Fibroblast of skin of left quadriceps (primary cell): ENCODE data around the gene UAP1L1.

ENCODE experiments used
- DNase-seq, 2 experiments: peaks; one replicate each; pipeline ENCODE4 v3.0.0-alpha.2; 2013; ENCODE audit warnings: low read depth in 2 of 2

The UAP1L1 gene

GRCh38 chr9:137097761-137098462, 20.6 kb downstream of the UAP1L1 start:
- no peak for DNase-seq

GRCh38 chr9:137099231-137099630, 21.9 kb downstream of the UAP1L1 start:
- no peak for DNase-seq

- no peak for DNase-seq
Measured at GRCh38 chr9:137103206-137103999, 26.1 kb downstream of the UAP1L1 start.

GRCh38 chr9:137105814-137106661, 28.7 kb downstream of the UAP1L1 start:
- no peak for DNase-seq

GRCh38 chr9:137106662-137107250, 29.4 kb downstream of the UAP1L1 start:
- no peak for DNase-seq

- DNase-seq, result no peak
Measured at GRCh38 chr9:137107312-137107921, 30.1 kb downstream of the UAP1L1 start.

GRCh38 chr9:137107982-137108381, 30.7 kb downstream of the UAP1L1 start:
- no peak for DNase-seq

GRCh38 chr9:137108608-137109249, 31.4 kb downstream of the UAP1L1 start:
- no peak for DNase-seq

GRCh38 chr9:137109250-137110146, 32.2 kb downstream of the UAP1L1 start:
- no peak for DNase-seq

- DNase-seq, result no peak
Measured at GRCh38 chr9:137110147-137110910, 33.0 kb downstream of the UAP1L1 start.

- DNase-seq, result no peak
Measured at GRCh38 chr9:137110911-137111787, 33.8 kb downstream of the UAP1L1 start.

- no peak for DNase-seq
Measured at GRCh38 chr9:137111788-137112563, 34.7 kb downstream of the UAP1L1 start.

GRCh38 chr9:137112564-137113384, 35.5 kb downstream of the UAP1L1 start:
- no peak for DNase-seq

- no peak for DNase-seq
Measured at GRCh38 chr9:137113385-137114159, 36.3 kb downstream of the UAP1L1 start.

- no peak for DNase-seq
Measured at GRCh38 chr9:137114220-137114612, 36.9 kb downstream of the UAP1L1 start.
